HFF-Myc (cell line): ENCODE measurements around the gene CDS1.

Experiments
- DNase-seq: peaks from one replicate; pipeline ENCODE4 v3.0.0-alpha.2; 2011; ENCODE audit warnings: low read depth; ENCODE audit errors: extremely low read depth
- H3K4me3 ChIP-seq: replicated peaks from 2 replicates; pipeline ENCODE4 v1.5.1; 2011; ENCODE audit warnings: low read depth, mild to moderate bottlenecking, control low read depth, low read length
- TF ChIP-seq, protein P1 (sequence below): IDR thresholded peaks from 2 replicates; pipeline ENCODE4 v1.5.1; 2012; ENCODE audit warnings: mild to moderate bottlenecking, low read depth, low read length, control low read depth; ENCODE audit errors: missing control alignments

CDS1 gene

GRCh38 chr4:84579403-84579776 is 3.5 kb upstream of the CDS1 start:
- TF ChIP-seq, protein P1, sequence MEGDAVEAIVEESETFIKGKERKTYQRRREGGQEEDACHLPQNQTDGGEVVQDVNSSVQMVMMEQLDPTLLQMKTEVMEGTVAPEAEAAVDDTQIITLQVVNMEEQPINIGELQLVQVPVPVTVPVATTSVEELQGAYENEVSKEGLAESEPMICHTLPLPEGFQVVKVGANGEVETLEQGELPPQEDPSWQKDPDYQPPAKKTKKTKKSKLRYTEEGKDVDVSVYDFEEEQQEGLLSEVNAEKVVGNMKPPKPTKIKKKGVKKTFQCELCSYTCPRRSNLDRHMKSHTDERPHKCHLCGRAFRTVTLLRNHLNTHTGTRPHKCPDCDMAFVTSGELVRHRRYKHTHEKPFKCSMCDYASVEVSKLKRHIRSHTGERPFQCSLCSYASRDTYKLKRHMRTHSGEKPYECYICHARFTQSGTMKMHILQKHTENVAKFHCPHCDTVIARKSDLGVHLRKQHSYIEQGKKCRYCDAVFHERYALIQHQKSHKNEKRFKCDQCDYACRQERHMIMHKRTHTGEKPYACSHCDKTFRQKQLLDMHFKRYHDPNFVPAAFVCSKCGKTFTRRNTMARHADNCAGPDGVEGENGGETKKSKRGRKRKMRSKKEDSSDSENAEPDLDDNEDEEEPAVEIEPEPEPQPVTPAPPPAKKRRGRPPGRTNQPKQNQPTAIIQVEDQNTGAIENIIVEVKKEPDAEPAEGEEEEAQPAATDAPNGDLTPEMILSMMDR: no peak
- no peak for DNase-seq
- H3K4me3 ChIP-seq: no peak overlapping the region

DNA sequence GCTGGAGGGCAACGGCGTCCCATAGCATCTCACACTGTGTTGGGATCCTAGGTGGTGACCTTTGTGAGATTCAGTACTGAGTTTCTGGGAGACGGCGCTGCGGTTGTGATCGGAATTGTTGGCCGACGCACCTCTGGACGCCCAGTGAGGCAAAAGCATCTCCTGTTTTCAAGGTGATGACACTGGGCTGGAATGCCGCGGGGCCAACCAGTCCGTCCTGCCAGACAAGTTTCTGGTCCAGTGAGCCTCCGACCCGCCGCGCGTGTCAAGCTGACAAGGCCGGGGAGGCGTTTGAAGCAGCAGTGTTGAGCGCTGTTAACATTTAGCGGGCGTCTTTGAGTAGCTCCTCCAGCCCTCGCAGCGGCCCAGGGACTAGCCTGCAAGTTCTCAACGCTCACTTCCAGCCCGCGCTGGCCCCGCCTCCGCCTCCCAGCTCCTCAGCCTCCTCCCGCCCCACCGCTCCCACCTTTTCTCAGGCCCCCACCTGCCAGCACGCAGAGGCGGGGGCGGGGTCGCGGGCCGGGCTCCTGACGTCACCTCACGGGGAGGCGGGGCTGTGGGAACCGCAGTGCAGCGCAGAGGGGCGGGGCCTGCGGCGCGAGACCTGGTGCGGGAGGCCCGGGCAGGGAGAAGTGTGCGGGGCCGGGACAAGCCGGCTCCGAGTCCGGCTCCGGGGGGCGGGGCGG is 482 bp upstream of the CDS1 start:
- DNase-seq: no peak
- TF ChIP-seq, protein P1: no peak
- H3K4me3 ChIP-seq: peak overlapping the region; percentile 50

- no peak for DNase-seq
- TF ChIP-seq, protein P1: no peak
- peak overlapping the region; percentile 50 for H3K4me3 ChIP-seq
These were observed 1.0 kb downstream of the CDS1 start for GRCh38 chr4:84583876-84584380.

DNA sequence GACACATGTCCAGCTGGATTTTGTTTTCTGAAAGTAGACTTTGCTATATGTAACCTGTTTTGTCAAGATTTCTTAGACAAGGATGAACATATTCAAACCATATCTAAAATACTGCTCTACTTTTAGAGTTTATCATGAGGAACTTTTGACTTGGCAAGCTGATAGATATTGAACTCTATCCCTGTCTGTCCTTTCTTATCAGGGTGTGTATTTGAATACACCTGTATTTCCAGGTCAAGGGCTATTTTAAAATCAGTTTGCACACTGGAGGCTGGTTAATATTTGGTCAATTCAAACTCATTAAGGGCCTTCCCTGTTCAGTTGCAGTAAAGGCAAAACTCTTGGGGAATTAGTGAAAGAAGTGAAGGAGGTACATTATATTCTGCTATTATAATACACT is 2.3 kb downstream of the CDS1 start:
- no peak for DNase-seq
- TF ChIP-seq, protein P1: no peak
- H3K4me3 ChIP-seq: no peak overlapping the region

DNA sequence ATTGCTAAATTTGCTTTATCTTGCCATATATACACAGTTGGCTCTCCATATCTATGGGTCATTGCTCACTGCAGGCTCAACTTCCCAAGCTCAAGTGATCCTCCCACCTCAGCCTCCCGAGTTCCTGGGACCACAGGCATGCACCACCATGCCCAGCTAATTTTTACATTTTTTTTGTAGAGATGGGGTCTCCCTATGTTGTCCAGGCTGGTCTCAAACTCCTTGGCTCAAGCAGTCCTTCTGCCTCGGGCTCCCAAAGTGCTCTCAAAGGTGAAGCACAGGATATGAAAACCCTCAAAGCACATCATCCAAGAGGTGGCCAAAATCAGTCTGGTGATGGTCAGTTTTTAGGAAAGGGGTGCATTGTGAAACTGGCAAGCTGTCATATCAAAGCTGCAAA is 11.8 kb downstream of the CDS1 start:
- no peak for DNase-seq
- no peak overlapping the region for H3K4me3 ChIP-seq
- TF ChIP-seq, protein P1: no peak

DNA sequence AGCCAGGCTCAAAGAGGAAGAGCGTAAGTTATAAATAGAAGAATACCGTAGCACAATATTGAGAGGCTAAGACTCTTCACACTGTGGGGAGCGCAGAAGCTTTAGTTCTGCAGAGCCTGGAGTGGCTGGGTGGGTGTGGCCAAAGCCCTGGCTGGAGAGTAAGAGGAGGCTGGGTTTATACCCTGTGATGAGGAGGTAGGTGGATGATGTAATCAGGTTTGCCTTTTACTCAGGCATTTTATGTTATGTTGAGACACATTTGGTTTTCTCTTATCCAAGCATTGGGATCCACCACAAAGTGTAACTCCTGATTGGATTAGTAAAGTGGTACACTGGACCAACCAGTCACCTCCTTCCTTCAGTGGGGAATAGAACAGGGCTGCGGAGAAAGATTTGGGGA is 13.9 kb downstream of the CDS1 start:
- TF ChIP-seq, protein P1: no peak
- H3K4me3 ChIP-seq: no peak overlapping the region
- no peak for DNase-seq

GRCh38 chr4:84597450-84597849 is 14.5 kb downstream of the CDS1 start:
- DNase-seq: no peak
- H3K4me3 ChIP-seq: no peak overlapping the region
- TF ChIP-seq, protein P1: no peak
